HepG2 (cell line): ENCODE data around the gene KAT7. TPM values are rescaled to one million over a fixed set of nuclear protein-coding genes. Genes with fewer than 3 reads are reported as not detected.

Experiments used
- ATAC-seq: fragments of 200-7000 bp; cut with Tn5 transposase; 3 replicates; pipeline ENCODE4 v1.9.1; 2020; ENCODE audit warnings: mild to moderate bottlenecking, moderate library complexity
- BruUV-seq: library from RNA; stranded (reverse); fragments of 400-500 nt; replicated peaks from 2 replicates; lab custom pipeline; 2021; lab: Mats Ljungman, UMichigan
- CTCF ChIA-PET: fragments of 300-600 bp; formaldehyde crosslinking; extraction: SDS; loops from one replicate; lab custom pipeline; 2021; ENCODE audit warnings: low total read pairs, inconsistent platforms, low intra/inter-chr PET ratio; lab: Yijun Ruan, JAX
- POLR2A ChIA-PET: fragments of 350-600 bp; sonication (Branson Sonifier 250); formaldehyde crosslinking; loops from one replicate; lab custom pipeline; 2020; ENCODE audit warnings: antibody characterized with exemption, inconsistent platforms; lab: Yijun Ruan, JAX
- DNase-seq: peaks from one replicate; pipeline ENCODE4 v3.0.0-alpha.2; 2015; ENCODE audit warnings: low spot score
- FAIRE-seq: peaks from 3 replicates; lab custom pipeline; 2011; peaks lifted over from hg19 to GRCh38; lab: Jason Lieb, UNC
- H2AFZ ChIP-seq: one replicate; pipeline ENCODE4 v1.6.1; 2011; ENCODE audit warnings: low read length, inconsistent platforms
- H3K27ac ChIP-seq: fragments of 300-600 bp; 3 replicates; pipeline ENCODE4 v1.8.0; 2011; ENCODE audit warnings: mixed run types, mild to moderate bottlenecking, mixed read lengths, low read length, inconsistent platforms; ENCODE audit not compliant: insufficient read depth; ENCODE audit errors: extremely low read length
- H3K27me3 ChIP-seq, 2 experiments: fragments of 200-600 bp in 1 of 2; 2 replicates in 1 of 2; 3 replicates in 1 of 2; pipeline versions ENCODE4 v1.6.0 to v1.8.0; 2011; ENCODE audit warnings: low read length in 2 of 2, mild to moderate bottlenecking in 2 of 2, moderate library complexity in 2 of 2, inconsistent platforms in 1 of 2; ENCODE audit not compliant: insufficient read depth in 2 of 2, control insufficient read depth in 1 of 2
- H3K36me3 ChIP-seq, 2 experiments: fragments of 200-600 bp in 1 of 2; replicated peaks in 1 of 2; 2 replicates in 1 of 2; 3 replicates in 1 of 2; pipeline versions ENCODE4 v1.5.1 to v1.8.0; 2011; ENCODE audit warnings: low read length in 2 of 2, inconsistent platforms in 1 of 2; ENCODE audit not compliant: insufficient read depth in 2 of 2, control insufficient read depth in 1 of 2
- H3K4me1 ChIP-seq: 2 replicates; pipeline ENCODE4 v1.5.1; 2012; ENCODE audit warnings: low read length, inconsistent platforms; ENCODE audit not compliant: insufficient read depth
- H3K4me2 ChIP-seq: 2 replicates; pipeline ENCODE4 v1.6.0; 2011; ENCODE audit warnings: low read depth, low read length, inconsistent platforms
- H3K4me3 ChIP-seq, 3 experiments: fragments of 200-600 bp in 1 of 3; sonication (generic), shearing (Covaris generic) in 1 of 3; replicated peaks in 1 of 3; 2 replicates each; pipeline ENCODE4 v1.5.1; 2011 to 2016; ENCODE audit warnings: low read length in 3 of 3, inconsistent platforms in 2 of 3, low read depth in 2 of 3, mild to moderate bottlenecking in 2 of 3, control low read depth in 1 of 3, mixed read lengths in 1 of 3; ENCODE audit not compliant: insufficient read depth in 1 of 3
- H3K79me2 ChIP-seq: one replicate; pipeline ENCODE4 v1.6.1; 2011; ENCODE audit warnings: low read length, inconsistent platforms; ENCODE audit not compliant: insufficient read depth
- H3K9ac ChIP-seq: 2 replicates; pipeline ENCODE4 v1.6.0; 2011; ENCODE audit warnings: mild to moderate bottlenecking, low read depth, low read length, inconsistent platforms; ENCODE audit not compliant: insufficient read depth
- H3K9me3 ChIP-seq: 2 replicates; pipeline ENCODE4 v1.5.1; 2012; ENCODE audit warnings: mild to moderate bottlenecking, low read length
- H4K20me1 ChIP-seq: 2 replicates; pipeline ENCODE4 v1.6.0; 2011; ENCODE audit warnings: inconsistent platforms, mild to moderate bottlenecking, low read length, moderate library complexity; ENCODE audit not compliant: insufficient read depth
- ARNTL ChIP-seq: sonication (generic); formaldehyde crosslinking; IDR thresholded peaks from 2 replicates; pipeline ENCODE4 v1.4.0; 2020; ENCODE audit warnings: mild to moderate bottlenecking, missing genetic modification reagents
- ATF7 ChIP-seq, 2 experiments: fragments of 450-650 bp in 1 of 2; sonication (generic) in 1 of 2; formaldehyde crosslinking in 1 of 2; IDR thresholded peaks; 2 replicates each; pipeline versions ENCODE4 v1.4.0 to v1.6.1; 2016 to 2020; ENCODE audit warnings: antibody characterized with exemption in 1 of 2, mild to moderate bottlenecking in 1 of 2, missing genetic modification reagents in 1 of 2
- CERS6 ChIP-seq: sonication (generic); formaldehyde crosslinking; IDR thresholded peaks from 2 replicates; pipeline ENCODE4 v1.5.0; 2020; ENCODE audit warnings: missing genetic modification reagents
- FIP1L1 ChIP-seq: fragments of 200-400 bp; formaldehyde crosslinking; IDR thresholded peaks from 2 replicates; pipeline ENCODE4 v1.6.1; 2018; ENCODE audit warnings: low read depth, mild to moderate bottlenecking, low read length, moderate library complexity, borderline replicate concordance; ENCODE audit not compliant: insufficient read depth
- REST ChIP-seq, 2 experiments: IDR thresholded peaks; 2 replicates each; pipeline ENCODE4 v1.6.1; 2011 to 2012; ENCODE audit warnings: low read length in 2 of 2, borderline replicate concordance in 1 of 2, low read depth in 1 of 2, mild to moderate bottlenecking in 1 of 2, moderate library complexity in 1 of 2
- RFX5 ChIP-seq: IDR thresholded peaks from 2 replicates; pipeline ENCODE4 v1.6.1; 2011; ENCODE audit warnings: low read depth, low read length, improper control_type of control experiment
- SOX6 ChIP-seq, 2 experiments: fragments of 450-650 bp in 1 of 2; sonication (generic) in 1 of 2; formaldehyde crosslinking in 1 of 2; IDR thresholded peaks; 2 replicates each; pipeline versions ENCODE4 v1.4.0 to v1.6.1; 2017 to 2020; ENCODE audit warnings: antibody characterized with exemption in 1 of 2, mild to moderate bottlenecking in 1 of 2, missing genetic modification reagents in 1 of 2
- ZBTB42 ChIP-seq: sonication (generic); formaldehyde crosslinking; IDR thresholded peaks from 2 replicates; pipeline ENCODE4 v1.5.0; 2020; ENCODE audit warnings: mild to moderate bottlenecking, missing genetic modification reagents
- ZFP37 ChIP-seq: sonication (generic); formaldehyde crosslinking; IDR thresholded peaks from 2 replicates; pipeline ENCODE4 v1.4.0; 2020; ENCODE audit warnings: missing genetic modification reagents, borderline replicate concordance
- ZNF276 ChIP-seq: sonication (generic); formaldehyde crosslinking; IDR thresholded peaks from 2 replicates; pipeline ENCODE4 v1.4.0; 2020; ENCODE audit warnings: mild to moderate bottlenecking, low read depth, missing genetic modification reagents
- ZNF629 ChIP-seq: sonication (generic); formaldehyde crosslinking; conservative IDR thresholded peaks from 2 replicates; pipeline ENCODE4 v1.5.0; 2020; ENCODE audit warnings: missing genetic modification reagents
- ZNF75D ChIP-seq: sonication (generic); formaldehyde crosslinking; IDR thresholded peaks from 2 replicates; pipeline ENCODE4 v1.8.1; 2023; ENCODE audit warnings: missing genetic modification reagents, mild to moderate bottlenecking, borderline replicate concordance
- WGBS: methylation state at CpG from one replicate; pipeline ENCODE4 v1.1.6; 2017; ENCODE audit warnings: low lambda C conversion rate; 5-methylcytosine and 5-hydroxymethylcytosine counted together
- in situ Hi-C: cut with HindIII; loops from 2 replicates; pipeline ENCODE4 v1.10.0; 2017; ENCODE audit warnings: low pct_unique_long_range_greater_than_20kb; ENCODE audit not compliant: extremely low pct_ligation_motif_present
- intact Hi-C: fragments of 100-400 bp; cut with micrococcal nuclease; formaldehyde crosslinking; loops from one replicate; pipeline ENCODE4 v1.10.0; 2022; ENCODE audit not compliant: unreplicated experiment
- polyA plus RNA-seq, 8 experiments: library from polyadenylated mRNA; depleted of rRNA in 3 of 8; stranded (reverse) in 7 of 8; unstranded in 1 of 8; fragments of >200 nt; fragmentation: Illumina TruSeq in 4 of 8; extraction: Trizol in 4 of 8; gene quantifications; 2 replicates each; pipeline versions ENCODE4 v1.2.1 to v1.2.3, GENCODE V29; 2011 to 2016; ENCODE audit warnings: low read depth in 4 of 8, missing spikeins in 1 of 8, mixed read lengths in 1 of 8; ENCODE audit not compliant: insufficient read depth in 1 of 8
- total RNA-seq, 5 experiments: library from RNA; depleted of rRNA; stranded (reverse); fragments of >200 nt; fragmentation: Illumina TruSeq; extraction: Trizol; gene quantifications; 2 replicates each; pipeline ENCODE4 v1.2.3, GENCODE V29; 2016; ENCODE audit warnings: low read depth in 1 of 5

The KAT7 gene
- total and polyA plus RNA-seq, 2 of the 13 experiments (the other 11 are each of a cell fraction or from before 2014, with no cell fraction given), result 21.2 to 39.2 TPM

GRCh38 chr17:49749730-49750129 lies 38.8 kb upstream of the KAT7 start:
- Histone ChIP-seq H3K79me2 (no peaks in the 10 kb centered on the region), H3K9me3 (no peaks in the 10 kb centered on the region), H4K20me1 (no peaks in the 10 kb centered on the region), H3K27ac (no peak overlapping the region), H3K9ac (no peak overlapping the region), H3K4me2 (no peak overlapping the region), H3K27me3 (no peaks in the 10 kb centered on the region), H3K4me1 (peaks cover 45% of the 10 kb centered on the region), H3K36me3 (peaks cover 3 to 7% of the 10 kb centered on the region in 2 experiments; a peak in 4 of 5 replicates), H3K4me3 (no peak overlapping the region), H2AFZ (no peak overlapping the region)
- intact Hi-C loops (no loop called here), in situ Hi-C loops (no loop called here)
- no peak for ATAC-seq
- TF ChIP-seq ZNF629, result peak; percentile 81
- TF ChIP-seq FIP1L1, result no peak
- no peak for TF ChIP-seq CERS6
- TF ChIP-seq ARNTL, result no peak
- TF ChIP-seq ZNF75D (CRISPR knock-in tag), result no peak
- no peak for TF ChIP-seq RFX5
- no peak for TF ChIP-seq ZBTB42 (CRISPR knock-in tag)
- TF ChIP-seq ZFP37, result no peak
- DNase-seq, result no peak
- ChIA-PET POLR2A (interaction anchor here (5.8 kb wide), 1 partner anchor 13 kb away, joined by 83 read pairs; the partner anchor contains the start of gene FAM117A), CTCF (no interaction called here)
- no TSS peak for BruUV-seq
- WGBS, result 93% methylated on average over 3 of the region's 3 CpGs
- FAIRE-seq, result no peak

- Histone ChIP-seq H4K20me1 (no peaks in the 10 kb centered on the region), H3K9me3 (no peaks in the 10 kb centered on the region), H3K9ac (no peak overlapping the region), H3K4me2 (no peak overlapping the region), H2AFZ (no peak overlapping the region), H3K27ac (no peak overlapping the region), H3K4me3 (no peak overlapping the region), H3K27me3 (no peaks in the 10 kb centered on the region), H3K36me3 (peaks cover 6 to 7% of the 10 kb centered on the region in 2 experiments; a peak in 4 of 5 replicates), H3K4me1 (peaks cover 17% of the 10 kb centered on the region), H3K79me2 (peaks cover 4% of the 10 kb centered on the region)
- no peak for FAIRE-seq
- POLR2A ChIA-PET, result interaction anchor here (2.7 kb wide), 1 partner anchor 11 kb away, joined by 17 read pairs; the partner anchor contains the start of gene FAM117A
- BruUV-seq, result no TSS peak
- ATAC-seq, result no peak
- WGBS, result 93% methylated on average over 3 of the region's 3 CpGs
- intact Hi-C loops (no loop called here), in situ Hi-C loops (no loop called here)
- no peak for DNase-seq
- CTCF ChIA-PET, result no interaction called here
- no peak for TF ChIP-seq ATF7 (IDR thresholded peaks at IDR 0.05)
- TF ChIP-seq ATF7 (CRISPR knock-in tag; IDR thresholded peaks at IDR 0.05), result no peak
- no peak for TF ChIP-seq SOX6 (IDR thresholded peaks at IDR 0.05)
- no peak for TF ChIP-seq SOX6 (CRISPR knock-in tag; IDR thresholded peaks at IDR 0.05)
- TF ChIP-seq REST (IDR thresholded peaks at IDR 0.05; ENCODE audit: borderline replicate concordance in 1 of 2, low read depth in 1 of 2, low read length in 2 of 2), result no peak
- TF ChIP-seq ZNF276 (CRISPR knock-in tag), result no peak
Observed at GRCh38 chr17:49752508-49752907, 36.0 kb upstream of the KAT7 start.
